Ramos (cell line): Measurements from ENCODE around the gene LILRB1.
"Not testable (repeated sequence)": the region's sequence is repeated elsewhere in the genome, so short reads cannot be mapped to it uniquely, and the experiment has no call there.

Experiments
- in situ Hi-C: fragments of 300-500 bp; cut with MboI; formaldehyde crosslinking; loops from one replicate; pipeline ENCODE4 v1.14.3; 2022; ENCODE audit warnings: low sequenced_read_pairs; ENCODE audit not compliant: unreplicated experiment

Gene LILRB1

DNA sequence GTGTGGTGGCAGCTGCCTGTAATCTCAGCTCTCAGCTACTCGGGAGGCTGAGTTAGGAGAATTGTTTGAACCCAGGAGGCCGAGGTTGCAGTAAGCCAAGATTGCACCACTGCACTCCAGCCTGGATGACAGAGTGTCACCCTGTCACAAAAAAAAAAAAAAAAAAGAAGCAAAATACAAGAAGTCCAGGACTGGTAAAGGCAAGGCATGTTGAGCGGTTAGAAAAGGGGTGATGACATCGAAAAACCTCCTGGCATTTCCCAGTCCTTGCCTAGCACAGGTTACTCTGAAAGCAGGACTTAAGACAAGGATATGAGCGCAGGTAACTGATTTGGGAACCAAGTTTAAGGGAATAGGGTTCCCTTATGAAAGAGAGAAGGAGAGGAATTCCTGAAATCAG, 30.0 kb downstream of the LILRB1 start:
- in situ Hi-C loops: no loop called here

DNA sequence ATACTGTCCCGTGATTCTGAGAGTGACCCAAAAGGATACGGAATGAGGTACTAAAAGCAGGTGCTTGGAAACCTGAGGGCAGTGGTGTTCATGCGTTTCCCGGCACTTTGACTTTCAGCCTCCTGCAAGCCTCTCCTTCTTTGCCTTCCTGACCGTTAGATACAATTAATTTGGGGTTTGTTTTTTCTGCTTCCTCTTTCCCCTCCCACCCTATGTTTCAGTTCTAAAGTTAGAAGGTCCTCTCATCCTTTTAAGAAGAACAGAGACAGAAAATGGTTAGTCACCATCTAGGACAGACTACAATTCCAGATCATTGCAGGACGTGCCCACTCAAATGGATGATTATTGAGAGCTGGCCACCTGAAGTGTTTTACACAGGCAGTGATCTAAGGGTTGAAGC, 30.7 kb downstream of the LILRB1 start:
- in situ Hi-C loops: no loop called here

DNA sequence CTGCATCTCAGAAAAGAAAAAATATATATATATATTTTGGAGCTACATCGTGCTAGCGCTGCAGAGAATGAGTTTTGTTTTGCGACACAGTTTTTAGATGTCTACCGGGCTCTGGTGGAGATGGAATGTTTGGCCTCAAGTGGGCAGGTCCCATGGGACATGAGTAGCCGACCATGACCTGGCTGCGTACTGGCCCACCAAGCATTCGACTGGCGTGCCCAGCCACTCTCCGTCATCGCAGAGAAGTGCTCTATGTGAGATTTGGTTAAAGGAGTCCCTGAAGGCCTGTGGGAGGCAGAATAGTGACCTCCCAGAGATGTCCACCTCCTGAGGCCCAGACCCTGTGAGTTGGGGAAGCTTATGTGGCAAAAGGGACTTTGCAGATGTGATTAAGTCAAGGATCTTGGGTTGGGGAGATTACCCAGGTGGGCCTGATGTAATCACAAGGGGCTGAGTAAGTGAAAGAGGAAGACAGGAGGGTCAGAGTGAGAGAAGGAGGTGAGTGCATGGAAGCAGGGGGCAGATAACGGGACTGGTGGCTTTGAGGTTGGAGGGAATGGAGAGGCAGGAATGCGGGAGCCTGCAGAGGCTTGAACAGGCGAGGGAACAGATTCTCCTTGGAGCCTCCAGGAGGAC, 31.7 kb downstream of the LILRB1 start:
- in situ Hi-C loops: no loop called here

GRCh38 chr19:54662730-54663129, 32.4 kb downstream of the LILRB1 start, which contains the start of gene LILRB4:
LILRB4 (plus strand) TSS chr19:54662985; CDS start chr19:54663034, 49 bp downstream.
- in situ Hi-C loops: no loop called here

GRCh38 chr19:54665530-54665929, 35.2 kb downstream of the LILRB1 start:
- in situ Hi-C loops: no loop called here

GRCh38 chr19:54667217-54667616, 36.9 kb downstream of the LILRB1 start:
- in situ Hi-C loops: no loop called here

DNA sequence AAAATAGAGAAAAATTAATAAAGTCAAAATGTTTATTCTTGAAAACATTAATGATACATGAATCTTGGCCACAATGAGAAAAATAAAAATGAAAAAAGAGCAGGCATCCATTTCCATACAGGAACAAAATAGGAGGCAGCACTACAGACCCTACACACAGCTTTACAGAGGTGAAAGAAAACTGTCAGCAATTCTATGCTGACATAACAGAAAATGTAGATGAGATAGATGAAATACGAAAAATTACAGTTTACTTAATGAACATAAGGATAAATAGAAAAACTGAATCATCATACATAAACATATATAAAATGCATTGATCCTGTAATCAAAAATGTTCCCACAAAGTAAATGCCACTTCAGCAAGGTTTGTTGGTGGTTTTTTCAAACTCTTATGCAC, 38.1 kb downstream of the LILRB1 start:
- in situ Hi-C loops: no loop called here

DNA sequence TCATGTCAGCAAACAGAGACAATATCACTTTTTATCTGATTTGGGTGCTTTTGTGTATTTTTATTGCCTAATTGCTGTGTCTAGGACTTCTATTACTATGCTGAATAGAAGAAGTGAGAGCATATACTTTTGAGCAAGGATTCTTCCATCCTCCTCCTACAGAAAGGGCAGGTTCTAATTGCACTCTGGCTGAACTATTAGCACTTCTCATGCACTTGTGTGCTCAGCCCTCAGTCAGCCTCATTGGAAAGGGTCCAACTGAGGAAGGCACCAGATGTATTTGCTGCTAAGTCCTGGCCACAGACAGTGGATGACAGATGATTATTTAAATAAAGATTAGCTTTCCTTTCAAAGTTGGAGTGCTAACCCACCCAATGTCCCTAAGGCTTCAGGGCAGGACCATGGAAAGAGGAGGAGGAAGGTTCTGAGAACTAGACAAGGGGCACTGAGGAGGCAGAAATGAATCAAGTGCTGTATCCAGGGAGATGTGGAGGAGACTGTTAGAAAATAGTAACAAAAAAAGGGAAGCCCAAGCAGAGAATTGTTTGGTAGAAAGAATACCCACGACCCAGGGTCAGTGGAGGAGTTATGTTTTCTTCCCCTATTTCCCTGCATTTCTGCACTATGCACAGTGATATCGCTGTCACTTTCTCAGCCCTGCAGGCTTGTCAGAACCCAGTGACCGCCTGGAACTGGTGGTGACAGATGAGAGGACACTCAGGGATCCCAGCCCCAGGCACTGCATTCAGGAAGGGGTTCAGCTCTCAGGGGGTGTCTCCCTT, 40.5 kb downstream of the LILRB1 start:
- in situ Hi-C loops: loop anchor here (5.0 kb wide), 1 partner anchor 193 kb away; no protein-coding TSS in a partner anchor

DNA sequence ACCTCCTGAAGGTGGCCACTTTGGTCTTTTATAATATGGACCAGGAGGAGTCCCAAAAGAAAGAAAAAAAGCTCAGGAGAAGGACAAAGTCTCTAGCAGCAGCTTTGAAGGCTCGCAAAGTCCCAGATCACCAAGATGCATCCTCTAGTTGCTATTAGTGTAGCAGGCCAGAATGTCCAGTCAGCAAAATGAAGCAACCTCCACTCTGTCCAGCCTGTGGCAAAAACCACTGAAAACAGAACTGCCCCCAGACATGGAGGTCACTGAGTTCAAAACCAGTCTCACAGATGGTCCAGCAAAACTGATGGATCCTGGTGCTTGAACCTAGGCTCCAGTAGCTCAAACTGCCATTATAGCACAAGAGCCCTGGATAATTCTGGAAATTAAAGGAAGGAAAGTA, 42.9 kb downstream of the LILRB1 start:
- in situ Hi-C loops: loop anchor here (5.0 kb wide), 1 partner anchor 196 kb away; no protein-coding TSS in a partner anchor

DNA sequence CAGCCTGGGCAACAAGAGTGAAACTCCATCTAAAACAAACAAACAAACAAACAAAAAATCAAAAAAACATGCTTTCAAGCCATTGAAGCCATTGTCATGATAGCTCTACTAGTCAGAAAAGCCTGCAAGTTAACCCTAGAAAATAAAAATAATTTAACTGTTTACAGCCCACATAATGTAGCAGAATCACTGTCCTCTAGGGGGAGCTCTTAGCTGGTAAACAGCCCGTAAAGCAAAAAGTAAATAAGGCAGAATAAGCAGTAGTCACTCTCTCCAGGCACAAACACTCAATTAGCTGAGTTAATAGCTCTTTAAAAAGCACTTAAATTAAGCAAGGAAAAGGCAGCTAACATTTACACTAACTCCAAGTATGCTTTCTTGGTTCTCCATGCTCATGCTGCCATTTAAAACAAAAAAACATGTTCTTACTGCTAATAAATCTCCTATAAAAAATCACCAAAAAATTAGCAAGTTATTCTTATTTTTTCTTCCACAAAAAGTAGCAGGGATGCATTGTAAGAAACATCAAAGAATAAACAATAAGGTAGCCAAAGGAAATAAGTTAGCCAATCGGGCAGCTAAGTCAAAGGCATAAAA, 43.8 kb downstream of the LILRB1 start:
- in situ Hi-C loops: loop anchor here (5.0 kb wide), 1 partner anchor 197 kb away; no protein-coding TSS in a partner anchor

GRCh38 chr19:54676210-54676834, 46.0 kb downstream of the LILRB1 start:
- in situ Hi-C loops: not testable (repeated sequence)

- in situ Hi-C loops: no loop called here
Measured at GRCh38 chr19:54677217-54677616, 46.9 kb downstream of the LILRB1 start.

DNA sequence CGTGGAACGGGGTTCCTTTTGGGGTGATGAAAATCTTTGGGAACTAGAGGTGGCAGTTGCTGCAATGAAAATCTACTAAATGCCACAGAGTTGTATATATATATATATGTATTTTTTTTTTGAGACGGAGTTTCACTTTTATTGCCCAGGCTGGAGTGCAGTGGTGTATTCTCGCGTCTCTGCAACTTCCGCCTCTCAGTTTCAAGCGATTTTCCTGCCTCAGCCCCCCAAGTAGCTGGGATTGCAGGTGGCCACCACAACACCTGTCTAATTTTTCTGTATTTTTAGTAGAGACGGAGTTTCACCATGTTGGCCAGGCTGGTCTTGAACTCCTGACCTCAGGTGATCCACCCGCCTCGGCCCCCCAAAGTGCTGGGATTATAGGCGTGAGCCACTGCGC, 51.3 kb downstream of the LILRB1 start:
- in situ Hi-C loops: not testable (repeated sequence)

GRCh38 chr19:54682306-54682856, 52.1 kb downstream of the LILRB1 start:
- in situ Hi-C loops: no loop called here

DNA sequence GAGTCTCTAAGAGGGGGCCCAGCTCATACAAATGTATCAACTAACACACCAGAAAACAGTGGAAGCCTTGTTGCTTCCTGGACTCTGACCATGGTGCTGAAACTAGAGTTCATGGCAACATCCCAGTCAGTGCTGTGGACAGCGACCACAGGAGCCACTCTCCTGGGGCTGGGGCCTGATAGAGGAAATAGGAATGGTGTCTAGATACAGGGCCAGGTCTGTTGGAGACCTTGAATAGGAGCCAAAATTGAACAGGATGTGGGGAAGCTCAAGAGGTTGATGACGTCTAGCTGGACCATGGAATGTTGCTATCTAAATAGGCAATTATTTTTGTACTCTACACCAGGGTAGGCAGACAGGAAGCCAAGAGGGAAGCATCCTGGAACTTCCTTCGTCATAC, 54.2 kb downstream of the LILRB1 start:
- in situ Hi-C loops: no loop called here
